Activated T-cell treated with anti-CD3 and anti-CD28 coated beads for 1 hour (primary cell): ENCODE data around the gene EMP3.
"Not testable (repeated sequence)": the region's sequence is repeated elsewhere in the genome, so short reads cannot be mapped to it uniquely, and the experiment has no call there.

Source experiments
- DNase-seq: peaks from one replicate; pipeline ENCODE4 v3.0.0-alpha.2; 2020; ENCODE audit warnings: low read depth

Gene EMP3, protein sequence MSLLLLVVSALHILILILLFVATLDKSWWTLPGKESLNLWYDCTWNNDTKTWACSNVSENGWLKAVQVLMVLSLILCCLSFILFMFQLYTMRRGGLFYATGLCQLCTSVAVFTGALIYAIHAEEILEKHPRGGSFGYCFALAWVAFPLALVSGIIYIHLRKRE

GRCh38 chr19:48325265-48325910, at the start of gene EMP3:
EMP3 (plus strand) TSS chr19:48325552; CDS start chr19:48326845, 1,293 bp downstream.
- peak; percentile 81 for DNase-seq

DNA sequence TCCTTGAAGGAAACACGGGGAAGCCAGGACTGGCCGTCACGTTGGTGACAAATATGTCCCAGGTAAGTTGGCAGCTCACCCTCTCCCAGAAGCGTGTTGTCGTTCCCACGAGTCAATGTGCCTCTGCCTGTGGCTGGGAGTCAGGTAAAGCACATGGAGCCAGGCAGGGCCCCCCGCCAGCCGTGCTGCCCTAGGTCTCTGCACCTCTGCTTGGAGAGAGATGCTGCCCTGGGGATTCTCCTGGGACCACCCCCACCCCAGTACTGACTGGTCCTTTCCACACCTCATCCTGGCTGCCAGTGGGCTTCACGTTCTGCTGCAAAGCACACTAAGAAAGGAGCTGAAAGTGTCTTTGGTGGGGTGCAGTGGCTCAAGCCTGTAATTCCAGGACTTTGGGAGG, 45.6 kb upstream of the EMP3 start:
- no peak for DNase-seq

DNA sequence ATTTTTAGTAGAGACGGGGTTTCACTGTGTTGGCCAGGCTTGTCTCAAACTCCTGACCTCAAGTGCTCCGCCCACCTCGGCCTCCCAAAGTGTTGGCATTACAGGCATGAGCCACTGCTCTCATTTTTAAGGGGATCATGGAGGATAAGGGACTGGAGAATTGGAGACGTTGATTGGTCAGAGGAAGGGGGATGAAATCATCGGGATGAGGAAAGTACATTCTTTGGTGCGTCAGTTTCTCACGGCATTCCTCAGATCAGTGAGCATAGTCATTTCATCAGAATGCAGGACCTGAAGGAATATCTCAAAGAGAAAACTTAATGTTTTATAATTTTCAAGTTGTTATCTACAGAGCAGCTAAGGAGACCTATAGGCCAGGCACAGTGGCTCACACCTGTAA, 41.4 kb upstream of the EMP3 start:
- DNase-seq: no peak

GRCh38 chr19:48284896-48285295, 40.5 kb upstream of the EMP3 start:
- no peak for DNase-seq

- no peak for DNase-seq
Observed at GRCh38 chr19:48287748-48288147, 37.6 kb upstream of the EMP3 start.

DNA sequence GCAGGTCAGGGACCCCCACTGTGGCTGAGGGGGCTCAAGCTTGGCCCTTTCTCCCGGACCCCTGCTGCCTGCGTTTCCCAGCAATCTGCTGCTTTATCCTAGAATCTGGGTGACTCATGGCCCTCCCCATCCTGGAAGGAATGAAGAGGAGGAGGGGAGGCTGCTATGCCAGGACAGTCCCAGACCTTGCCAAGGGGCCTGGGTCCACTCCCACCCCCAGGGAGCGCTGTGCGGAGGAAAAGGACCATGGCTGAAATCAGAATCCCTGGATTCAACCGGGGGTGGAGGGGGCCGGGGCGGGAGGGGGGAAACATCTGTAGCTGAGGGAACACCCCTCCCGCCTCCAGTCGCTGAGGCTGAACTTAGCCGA, 35.0 kb upstream of the EMP3 start:
- DNase-seq: no peak

DNA sequence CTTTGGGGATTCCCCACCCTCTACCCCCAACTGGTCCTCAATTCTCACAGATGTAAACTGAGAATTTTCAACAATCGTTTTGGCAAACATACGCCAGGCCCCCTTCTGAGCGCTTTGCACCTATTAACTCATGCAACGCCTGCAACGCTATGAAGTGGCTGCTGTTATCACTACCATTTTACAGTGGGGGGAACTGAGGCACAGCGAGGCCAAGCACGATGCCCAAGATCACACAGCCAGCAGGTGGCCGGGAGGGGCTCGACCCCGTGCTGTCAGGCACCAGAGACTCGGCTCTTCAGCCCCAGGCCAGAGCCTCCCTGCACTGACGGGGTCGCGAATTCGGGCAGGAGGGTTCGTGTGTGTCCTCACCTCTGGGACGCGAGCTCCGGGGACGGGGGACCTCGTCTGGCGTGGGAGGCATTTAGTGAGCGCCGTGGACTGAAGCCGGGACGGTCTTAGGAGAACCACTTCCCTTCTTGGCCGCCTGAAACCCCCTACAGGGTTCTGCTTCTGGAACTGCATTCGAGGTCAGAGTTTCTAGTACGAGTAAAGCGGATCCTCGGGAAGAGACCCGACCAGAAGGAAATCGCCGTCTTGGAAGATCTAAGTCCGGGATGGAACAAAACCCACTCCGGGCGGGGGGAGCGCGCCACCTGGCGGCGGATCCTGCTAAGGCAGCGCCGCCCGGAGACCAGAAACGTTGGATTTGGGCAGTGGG, 34.4 kb upstream of the EMP3 start:
- DNase-seq: peak; percentile 61

DNA sequence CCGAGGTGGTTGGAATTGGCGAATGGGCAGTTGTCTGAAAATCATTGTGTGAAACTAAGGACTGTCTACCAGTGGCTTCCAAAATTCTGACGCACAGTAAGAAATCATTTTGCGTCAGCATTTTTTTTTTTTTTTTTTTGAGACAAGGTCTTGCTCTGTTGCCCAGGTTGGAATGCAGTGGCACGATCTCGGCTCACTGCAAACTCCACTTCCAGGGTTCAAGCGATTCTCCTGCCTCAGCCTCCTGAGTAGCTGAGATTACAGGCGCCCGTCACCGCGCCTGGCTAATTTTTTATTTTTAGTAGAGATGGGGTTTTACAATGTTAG, 33.9 kb upstream of the EMP3 start:
- DNase-seq: not testable (repeated sequence)

GRCh38 chr19:48292798-48293197, 32.6 kb upstream of the EMP3 start:
- no peak for DNase-seq

DNA sequence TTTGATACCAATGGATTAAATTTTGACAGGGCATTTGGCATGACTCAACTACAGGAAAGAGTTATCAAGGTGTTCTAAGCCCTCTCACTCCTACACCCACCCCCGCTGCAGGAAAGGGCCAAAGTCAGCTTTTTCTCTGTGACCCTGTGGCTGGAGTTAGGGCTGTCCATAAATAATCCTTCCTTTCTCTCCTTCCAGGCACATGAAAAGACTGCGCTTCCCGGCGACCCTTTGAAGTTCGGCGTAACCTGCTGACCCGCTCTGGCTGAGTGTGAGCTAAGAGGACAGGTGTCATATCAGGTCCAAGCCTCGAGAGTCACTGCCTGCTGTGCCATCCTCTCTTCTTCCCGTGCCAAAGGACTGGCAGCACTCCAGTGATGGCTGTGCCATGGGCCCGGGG, 29.9 kb upstream of the EMP3 start:
- no peak for DNase-seq

- DNase-seq: no peak
Observed at GRCh38 chr19:48296963-48297734, 28.2 kb upstream of the EMP3 start.

GRCh38 chr19:48297975-48298374, 27.4 kb upstream of the EMP3 start:
- DNase-seq: no peak

DNA sequence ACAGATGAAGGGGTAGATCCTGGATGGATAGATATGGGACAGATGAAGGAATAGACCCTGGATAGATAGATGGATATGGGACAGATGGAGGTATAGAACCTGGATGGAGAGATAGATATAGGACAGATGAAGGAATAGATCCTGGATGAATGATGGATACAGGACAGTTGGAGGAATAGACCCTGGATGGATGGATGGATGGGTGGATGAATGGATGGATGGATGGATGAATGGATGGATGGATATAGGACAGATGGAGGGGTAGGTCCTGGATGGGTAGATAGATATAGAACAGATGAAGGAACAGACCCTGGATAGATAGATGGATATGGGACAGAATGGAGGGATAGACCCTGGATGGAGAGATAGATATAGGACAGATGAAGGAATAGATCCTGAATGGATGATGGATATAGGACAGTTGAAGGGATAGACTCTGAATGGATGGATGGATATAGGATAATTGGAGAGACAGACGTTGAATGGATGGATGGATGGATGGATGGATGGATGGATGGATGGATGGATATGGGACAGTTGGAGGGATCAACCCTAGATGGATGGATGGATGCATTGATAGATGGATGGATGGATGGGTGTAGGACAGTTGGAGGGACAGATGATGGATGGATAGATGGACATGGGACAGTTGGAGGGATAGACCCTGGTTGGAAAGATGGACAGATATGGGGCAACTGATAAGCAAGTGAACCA, 23.3 kb upstream of the EMP3 start:
- no peak for DNase-seq

DNA sequence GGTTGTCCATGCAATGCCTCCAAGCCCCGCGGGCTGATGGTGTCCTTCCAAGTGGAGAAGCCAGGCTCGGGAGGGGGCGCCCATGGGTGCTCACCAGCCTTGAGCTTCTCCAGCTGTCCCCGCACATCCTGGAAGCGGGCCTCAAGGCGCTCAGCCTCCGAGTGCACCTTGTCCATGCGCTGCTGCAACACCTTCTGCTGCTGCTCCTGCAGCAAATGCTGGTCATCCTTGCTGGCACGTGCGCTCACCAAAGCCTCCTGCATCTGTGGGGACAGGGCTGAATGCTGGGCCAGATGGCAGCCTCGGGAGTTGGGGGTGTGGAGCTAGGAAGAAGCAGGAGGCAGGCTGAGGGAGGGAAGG, 22.8 kb upstream of the EMP3 start:
- DNase-seq: no peak

DNA sequence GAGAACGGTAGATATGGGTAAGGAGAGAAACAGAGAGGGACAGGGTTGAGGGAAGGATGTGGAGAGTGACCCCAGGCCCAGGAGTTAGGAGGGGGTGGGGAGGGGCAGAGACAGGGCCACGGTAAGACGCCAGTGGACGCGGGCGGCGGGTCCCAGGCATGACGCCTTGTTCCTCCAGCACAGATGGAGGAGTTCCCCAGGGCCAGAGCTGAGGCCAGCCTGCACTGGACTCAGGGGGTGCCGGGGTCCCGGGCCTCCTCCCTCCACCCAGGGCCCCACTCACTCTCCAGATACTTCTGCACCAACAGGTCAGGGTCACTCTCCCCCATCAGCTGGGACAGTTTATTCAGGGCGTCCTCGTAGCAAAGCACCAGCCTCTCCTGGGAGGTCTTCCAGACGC, 22.0 kb upstream of the EMP3 start:
- DNase-seq: no peak

DNA sequence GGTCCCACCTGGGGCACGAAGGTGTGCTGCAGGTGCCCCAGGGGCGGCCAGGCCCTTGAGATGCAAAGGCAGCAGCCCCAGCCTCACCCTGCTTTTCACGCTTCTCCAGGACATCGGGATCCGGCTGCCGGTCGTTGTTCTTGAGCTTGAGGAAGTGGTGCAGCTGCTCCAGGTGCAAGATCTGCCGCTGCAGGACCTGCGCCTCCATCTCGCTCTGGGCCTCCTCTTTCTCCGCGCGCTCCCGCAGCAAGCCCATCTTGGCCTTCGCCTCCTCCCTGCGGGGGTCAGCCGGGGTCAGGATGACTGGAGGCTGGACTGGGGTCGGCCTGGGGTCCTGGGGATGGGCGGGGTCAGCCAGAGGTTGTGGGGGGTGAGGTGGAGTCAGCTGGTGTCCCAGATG, 21.5 kb upstream of the EMP3 start:
- no peak for DNase-seq

GRCh38 chr19:48308631-48309586, 16.4 kb upstream of the EMP3 start:
- no peak for DNase-seq

- not testable (repeated sequence) for DNase-seq
Observed at GRCh38 chr19:48309731-48310130, 15.6 kb upstream of the EMP3 start.

GRCh38 chr19:48310227-48310626, 15.1 kb upstream of the EMP3 start:
- DNase-seq: no peak

GRCh38 chr19:48311384-48311783, 14.0 kb upstream of the EMP3 start:
- no peak for DNase-seq

DNA sequence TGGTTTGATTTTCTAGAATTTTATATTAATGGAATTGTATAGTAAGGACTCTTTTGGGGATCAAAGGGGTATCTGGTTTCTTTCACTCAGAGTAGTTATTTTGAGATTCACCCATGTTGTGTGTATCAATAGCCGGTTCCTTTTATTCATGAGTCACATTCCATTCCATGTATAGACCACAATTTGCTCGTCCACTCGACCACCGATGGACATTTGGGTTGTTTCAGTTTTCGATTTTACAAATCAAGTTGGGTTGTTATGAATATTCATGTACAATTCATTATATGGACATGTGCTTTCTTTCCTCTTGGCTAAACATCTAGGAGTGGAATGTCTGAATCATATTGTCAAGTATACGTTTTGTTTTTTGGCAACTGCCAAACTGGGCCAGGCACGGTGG, 9.6 kb upstream of the EMP3 start:
- no peak for DNase-seq

DNA sequence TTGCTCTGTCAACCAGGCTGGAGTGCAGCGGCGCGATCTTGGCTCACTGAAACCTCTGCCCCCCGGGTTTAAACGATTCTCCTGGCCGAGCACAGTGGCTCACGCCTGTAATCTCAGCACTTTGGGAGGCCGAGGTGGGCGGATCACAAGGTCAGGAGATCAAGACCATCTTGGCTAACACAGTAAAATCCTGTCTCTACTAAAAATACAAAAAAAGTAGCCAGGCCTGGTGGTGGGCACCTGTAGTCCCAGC, 7.7 kb upstream of the EMP3 start:
- DNase-seq: not testable (repeated sequence)
